Left lung (tissue), 10 donors: ENCODE measurements around the gene PRM1. TPM values are rescaled to one million over a fixed set of nuclear protein-coding genes. Genes with fewer than 3 reads are reported as not detected.

Experiments
- ATAC-seq: fragments of 200-7000 bp; cut with Tn5 transposase; one replicate; pipeline ENCODE4 v1.9.1; 2020; ENCODE audit warnings: moderate library complexity
- DNase-seq, 4 donors: peaks; one replicate each; pipeline ENCODE4 v3.0.0-alpha.2; 2013 to 2020
- H3K27ac ChIP-seq, 2 donors: fragments of 200-600 bp; sonication (generic) in 1 of 2; one replicate each; pipeline versions ENCODE4 v1.5.0 to v1.8.0; 2020 to 2021
- H3K27me3 ChIP-seq, 2 donors: fragments of 200-600 bp; sonication (generic) in 1 of 2; one replicate each; pipeline versions ENCODE4 v1.5.0 to v1.8.0; 2020 to 2021
- H3K36me3 ChIP-seq, 2 donors: fragments of 200-600 bp; sonication (generic) in 1 of 2; one replicate each; pipeline versions ENCODE4 v1.5.0 to v1.8.0; 2020 to 2021
- H3K4me1 ChIP-seq, 2 donors: fragments of 200-600 bp; one replicate each; pipeline ENCODE4 v1.8.0; 2021
- H3K4me3 ChIP-seq, 2 donors: fragments of 200-600 bp; sonication (generic) in 1 of 2; one replicate each; pipeline versions ENCODE4 v1.5.0 to v1.8.0; 2020 to 2021; ENCODE audit warnings: mild to moderate bottlenecking in 1 of 2
- H3K9me3 ChIP-seq, 2 donors: fragments of 200-600 bp; sonication (generic) in 1 of 2; one replicate each; pipeline versions ENCODE4 v1.5.0 to v1.8.0; 2020 to 2021
- intact Hi-C, 2 donors: fragments of 100-400 bp; cut with DNase I; formaldehyde crosslinking; loops; one replicate each; pipeline versions ENCODE4 v1.11.2 to v1.14.2; 2022
- polyA plus RNA-seq, 6 donors: library from polyadenylated mRNA; unstranded; fragments of 120-200 nt; gene quantifications; one replicate each; pipeline ENCODE4 v1.2.1, GENCODE V29; 2013; ENCODE audit not compliant: insufficient read length in 6 of 6
- total RNA-seq, 2 donors: library from RNA; stranded (reverse); fragmentation: NEBNext Ultra II Directional; extraction: Animal tissue kit (Norgen Biotek cat#: 25700); gene quantifications; one replicate each; pipeline ENCODE4 v1.2.1, GENCODE V29; 2021
- TF ChIP-seq, protein P1 (sequence below), 2 donors: fragments of 200-600 bp; sonication (generic) in 1 of 2; IDR thresholded peaks; one replicate each; pipeline versions ENCODE4 v1.5.0 to v1.8.0; 2021; ENCODE audit warnings: antibody characterized with exemption in 2 of 2
- donor health status: DM: no; HTN: yes; CAD: no.
- donor health status: DM: no; HTN: no; CAD: no.

Gene PRM1
- total and polyA plus RNA-seq, 8 donors, result 0.44 TPM; not detected in 7

DNA sequence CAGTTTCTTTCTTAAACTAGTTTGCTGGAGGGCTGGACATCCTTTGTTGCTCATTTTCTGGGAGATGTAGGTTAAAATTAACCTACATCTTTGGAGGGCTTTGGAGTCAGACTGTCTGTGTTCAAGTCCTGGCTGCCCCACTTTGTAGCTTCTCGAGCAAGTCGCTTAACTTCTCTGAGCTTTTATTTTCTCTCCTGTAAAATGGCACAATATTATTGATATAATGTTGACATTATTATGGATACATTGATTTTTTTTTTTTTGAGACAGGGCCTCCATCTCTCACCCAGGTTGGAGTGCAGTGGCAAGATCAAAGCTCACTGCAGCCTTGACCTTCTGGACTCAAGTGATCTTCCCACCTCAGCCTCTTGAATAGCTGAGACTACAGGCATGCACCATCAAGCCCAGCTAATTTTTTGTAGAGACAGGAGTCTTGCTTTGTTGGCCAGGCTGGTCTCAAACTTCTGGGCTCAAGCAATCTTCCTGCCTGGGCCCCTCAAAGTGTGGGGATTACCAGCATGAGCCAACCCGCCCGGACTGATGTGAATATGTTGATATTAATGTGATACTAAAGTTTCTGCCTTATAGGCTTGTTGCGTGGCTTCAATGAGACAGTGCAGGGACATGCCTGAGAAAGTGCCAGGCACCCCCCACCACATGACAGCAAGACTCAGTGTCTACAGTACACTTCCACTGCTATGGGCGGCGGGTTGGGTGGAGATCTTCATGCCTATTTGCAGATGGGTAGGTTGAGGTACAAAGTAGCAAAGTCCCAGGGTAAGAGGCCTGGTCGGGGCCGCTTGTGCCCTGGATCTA lies 32.6 kb upstream of the PRM1 start:
- DNase-seq, result no peak
- Histone ChIP-seq H3K4me1 (peaks cover 0 to 45% of the 10 kb centered on the region in 2 donors), H3K27ac (no peak overlapping the region), H3K4me3 (no peak overlapping the region), H3K9me3 (no peaks in the 10 kb centered on the region), H3K36me3 (no peaks in the 10 kb centered on the region), H3K27me3 (no peaks in the 10 kb centered on the region)
- TF ChIP-seq, protein P1, sequence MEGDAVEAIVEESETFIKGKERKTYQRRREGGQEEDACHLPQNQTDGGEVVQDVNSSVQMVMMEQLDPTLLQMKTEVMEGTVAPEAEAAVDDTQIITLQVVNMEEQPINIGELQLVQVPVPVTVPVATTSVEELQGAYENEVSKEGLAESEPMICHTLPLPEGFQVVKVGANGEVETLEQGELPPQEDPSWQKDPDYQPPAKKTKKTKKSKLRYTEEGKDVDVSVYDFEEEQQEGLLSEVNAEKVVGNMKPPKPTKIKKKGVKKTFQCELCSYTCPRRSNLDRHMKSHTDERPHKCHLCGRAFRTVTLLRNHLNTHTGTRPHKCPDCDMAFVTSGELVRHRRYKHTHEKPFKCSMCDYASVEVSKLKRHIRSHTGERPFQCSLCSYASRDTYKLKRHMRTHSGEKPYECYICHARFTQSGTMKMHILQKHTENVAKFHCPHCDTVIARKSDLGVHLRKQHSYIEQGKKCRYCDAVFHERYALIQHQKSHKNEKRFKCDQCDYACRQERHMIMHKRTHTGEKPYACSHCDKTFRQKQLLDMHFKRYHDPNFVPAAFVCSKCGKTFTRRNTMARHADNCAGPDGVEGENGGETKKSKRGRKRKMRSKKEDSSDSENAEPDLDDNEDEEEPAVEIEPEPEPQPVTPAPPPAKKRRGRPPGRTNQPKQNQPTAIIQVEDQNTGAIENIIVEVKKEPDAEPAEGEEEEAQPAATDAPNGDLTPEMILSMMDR (IDR thresholded peaks at IDR 0.05), result no peak
- intact Hi-C loops, result no loop called here
- no peak for ATAC-seq

DNA sequence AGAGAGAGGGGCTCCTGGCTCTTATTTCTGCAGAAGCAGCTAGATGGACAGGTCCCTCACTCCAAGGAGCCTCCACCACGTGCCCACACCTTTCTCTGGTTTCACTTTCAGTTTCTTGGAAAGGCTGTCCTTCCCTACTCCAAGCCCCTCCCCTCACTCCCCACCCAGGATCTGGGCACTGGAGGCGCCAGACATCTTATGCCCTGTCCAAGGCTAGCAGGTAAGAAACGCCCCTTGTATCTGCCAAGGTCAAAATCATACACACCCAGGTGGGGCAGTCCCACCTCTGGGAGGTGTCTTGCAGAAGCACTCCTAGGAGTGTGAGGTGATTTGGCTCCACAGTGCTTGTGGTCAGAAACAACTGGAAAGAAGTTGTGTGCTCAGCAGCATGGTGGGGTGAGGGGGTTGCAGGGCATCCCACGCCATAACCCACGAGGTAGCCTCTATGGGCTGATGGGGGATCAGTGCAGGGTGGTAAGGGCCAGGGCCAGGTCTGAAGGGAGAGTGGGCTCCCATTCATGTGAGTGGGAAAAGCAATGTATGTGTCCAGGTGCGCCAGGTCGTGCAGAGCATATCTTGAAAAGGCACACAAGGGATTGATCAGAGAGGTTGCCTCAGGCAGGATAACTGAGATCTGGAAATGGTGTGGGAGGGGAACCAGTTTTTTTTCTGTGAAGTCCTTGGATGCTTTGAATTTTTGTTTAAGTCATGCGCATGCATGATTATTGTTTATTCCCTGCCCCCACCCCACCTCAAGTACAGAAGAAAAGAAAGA lies 31.8 kb upstream of the PRM1 start:
- peak overlapping the region in 1 of 2 donors; percentile 7 for H3K4me3 ChIP-seq
- ATAC-seq, result peak; percentile 76
- H3K4me1 ChIP-seq, result peaks cover 4 to 53% of the 10 kb centered on the region in 2 donors
- no peaks in the 10 kb centered on the region for H3K36me3 ChIP-seq
- H3K27ac ChIP-seq, result no peak overlapping the region
- no peaks in the 10 kb centered on the region for H3K27me3 ChIP-seq
- peak in 1 of 4 donors; percentile 59 for DNase-seq
- intact Hi-C loops, result no loop called here
- no peaks in the 10 kb centered on the region for H3K9me3 ChIP-seq
- TF ChIP-seq, protein P1 (IDR thresholded peaks at IDR 0.05), result no peak

DNA sequence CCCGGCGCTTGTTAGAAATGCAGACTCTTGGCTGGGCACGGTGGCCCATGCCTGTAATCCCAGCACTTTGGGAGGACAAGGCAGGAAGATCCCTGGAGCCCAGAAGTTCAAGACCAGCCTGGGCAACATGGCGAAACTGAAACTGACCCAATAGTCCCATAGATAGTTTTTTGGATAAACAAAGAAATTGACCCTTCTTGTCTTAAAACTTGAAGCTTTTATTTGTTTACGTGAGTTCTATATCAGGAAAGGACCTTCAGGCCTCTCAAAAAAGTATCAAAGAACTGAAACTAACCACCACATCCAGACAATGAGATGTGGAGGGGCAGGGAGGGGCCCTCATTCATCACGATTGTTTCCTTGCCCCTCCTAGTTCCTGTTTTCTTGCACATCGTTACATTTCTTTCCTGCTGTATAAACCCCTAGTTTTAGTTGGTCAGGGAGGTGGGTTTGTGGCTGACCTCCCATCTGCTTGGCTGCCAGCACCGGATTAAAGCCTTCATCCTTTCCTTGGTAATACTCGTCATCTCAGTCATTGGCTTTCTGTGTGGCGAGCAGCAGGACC lies 29.9 kb upstream of the PRM1 start:
- TF ChIP-seq, protein P1 (IDR thresholded peaks at IDR 0.05), result no peak
- Histone ChIP-seq H3K9me3 (no peaks in the 10 kb centered on the region), H3K27me3 (no peaks in the 10 kb centered on the region), H3K4me3 (no peak overlapping the region), H3K36me3 (no peaks in the 10 kb centered on the region), H3K4me1 (peaks cover 4 to 59% of the 10 kb centered on the region in 2 donors), H3K27ac (peak overlapping the region; percentile 2 to 38)
- no peak for DNase-seq
- intact Hi-C loops, result no loop called here
- ATAC-seq, result no peak

DNA sequence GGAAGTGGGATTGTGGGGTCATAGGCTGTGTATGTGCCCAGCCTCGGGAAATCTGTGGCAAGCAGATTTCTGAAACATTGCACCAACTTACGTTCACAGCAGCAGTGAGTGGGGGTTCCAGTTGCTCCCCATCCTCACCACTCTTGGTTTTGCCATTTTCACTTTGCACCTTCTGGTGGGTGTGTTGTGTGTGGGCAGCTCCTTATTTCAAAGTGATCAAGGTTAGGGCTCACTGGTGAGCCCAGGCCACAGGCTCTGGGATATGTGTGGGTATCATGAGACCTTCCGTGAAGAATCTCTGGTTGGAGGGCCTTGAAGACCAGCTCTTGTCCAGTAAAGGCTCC lies 29.5 kb upstream of the PRM1 start:
- Histone ChIP-seq H3K27me3 (no peaks in the 10 kb centered on the region), H3K4me3 (no peak overlapping the region), H3K9me3 (no peaks in the 10 kb centered on the region), H3K27ac (peak overlapping the region in 1 of 2 donors; percentile 38), H3K36me3 (no peaks in the 10 kb centered on the region), H3K4me1 (peaks cover 4 to 60% of the 10 kb centered on the region in 2 donors)
- ATAC-seq (no peak), DNase-seq (no peak)
- intact Hi-C loops, result no loop called here
- TF ChIP-seq, protein P1 (IDR thresholded peaks at IDR 0.05), result no peak
